Spleen (tissue), 7 donors: ENCODE results near the gene KLC1.

Experiments used
- CTCF ChIP-seq, 11 experiments: fragments of 200-600 bp in 7 of 11; fragments of 450-650 bp in 4 of 11; sonication (generic) in 4 of 11; IDR thresholded peaks in 8 of 11; conservative IDR thresholded peaks in 3 of 11; 1 replicate in 7 of 11; 2 replicates in 4 of 11; pipeline versions ENCODE4 v1.4.0 to v1.8.0; 2016 to 2021; ENCODE audit warnings: antibody characterized with exemption in 11 of 11, inconsistent platforms in 4 of 11, mild to moderate bottlenecking in 1 of 11
- POLR2A ChIP-seq, 3 donors: fragments of 450-650 bp; IDR thresholded peaks; one replicate each; pipeline ENCODE4 v1.5.1; 2017; ENCODE audit warnings: antibody characterized with exemption in 3 of 3, mild to moderate bottlenecking in 1 of 3
- donor health status: DM: no; HTN: no; CAD: no; lungs with moderate emphysema.
- donor health status: DM: no; HTN: no; CAD: no.
- donor health status: DM: no; HTN: no; CAD: no.

- TF ChIP-seq CTCF (IDR thresholded peaks at IDR 0.05 in 8 of 11, conservative IDR thresholded peaks at IDR 0.05 in 3 of 11) (no peak), POLR2A (IDR thresholded peaks at IDR 0.05) (no peak)
Observed at GRCh38 chr14:103711516-103712431, 82.8 kb downstream of the KLC1 start.
